DOHH2 (cell line): ENCODE measurements around the gene IGF2.

Experiments
- H3F3A ChIP-seq: fragments of 200-600 bp; sonication (generic), shearing (Covaris generic); 2 replicates; pipeline ENCODE4 v1.6.0; 2016; ENCODE audit warnings: antibody characterized with exemption, mild to moderate bottlenecking; ENCODE audit not compliant: control insufficient read depth, insufficient read depth
- H3K27ac ChIP-seq: fragments of 200-600 bp; sonication (generic); 2 replicates; pipeline ENCODE4 v1.5.1; 2014; ENCODE audit warnings: low read depth, mild to moderate bottlenecking, low read length, moderate library complexity
- H3K27me3 ChIP-seq: fragments of 200-600 bp; sonication (generic); 2 replicates; pipeline ENCODE4 v1.6.1; 2014; ENCODE audit warnings: mild to moderate bottlenecking, low read length, mixed read lengths; ENCODE audit not compliant: control insufficient read depth
- H3K36me3 ChIP-seq: fragments of 200-600 bp; sonication (generic); 2 replicates; pipeline ENCODE4 v1.6.1; 2014; ENCODE audit warnings: mild to moderate bottlenecking, low read length, moderate library complexity, mixed read lengths; ENCODE audit not compliant: control insufficient read depth
- H3K4me1 ChIP-seq: fragments of 200-600 bp; sonication (generic); 2 replicates; pipeline ENCODE4 v1.6.1; 2014; ENCODE audit warnings: mild to moderate bottlenecking, low read length, mixed read lengths; ENCODE audit not compliant: control insufficient read depth
- H3K4me2 ChIP-seq: fragments of 200-600 bp; sonication (generic); 2 replicates; pipeline ENCODE4 v1.6.0; 2014; ENCODE audit warnings: mild to moderate bottlenecking, low read length, moderate library complexity
- H3K4me3 ChIP-seq: fragments of 200-600 bp; sonication (generic); 2 replicates; pipeline ENCODE4 v1.5.1; 2014; ENCODE audit warnings: mild to moderate bottlenecking, low read length, mixed read lengths
- H3K79me2 ChIP-seq: fragments of 200-600 bp; sonication (generic); 2 replicates; pipeline ENCODE4 v1.6.1; 2014; ENCODE audit warnings: mild to moderate bottlenecking, low read length, mixed read lengths; ENCODE audit not compliant: control insufficient read depth
- H3K9me2 ChIP-seq: fragments of 200-600 bp; sonication (generic); replicated peaks from 2 replicates; pipeline ENCODE4 v1.6.1; 2014; ENCODE audit warnings: mild to moderate bottlenecking, low read length, mixed read lengths; ENCODE audit not compliant: control insufficient read depth
- H3K9me3 ChIP-seq: fragments of 200-600 bp; sonication (generic); 2 replicates; pipeline ENCODE4 v1.6.1; 2014; ENCODE audit warnings: antibody characterized with exemption, low read length, mixed read lengths; ENCODE audit not compliant: control insufficient read depth, insufficient read depth
- H4K20me1 ChIP-seq: fragments of 200-600 bp; sonication (generic); 2 replicates; pipeline ENCODE4 v1.6.0; 2014; ENCODE audit warnings: low read depth, mild to moderate bottlenecking, antibody characterized with exemption, low read length, moderate library complexity; ENCODE audit not compliant: control insufficient read depth, insufficient read depth
- EZH2phosphoT487 ChIP-seq: fragments of 200-600 bp; sonication (generic); IDR thresholded peaks from 2 replicates; pipeline ENCODE4 v1.6.1; 2017; ENCODE audit warnings: borderline replicate concordance, mild to moderate bottlenecking, antibody characterized with exemption, low read length, moderate library complexity, mixed read lengths
- TF ChIP-seq, protein P1 (sequence below): fragments of 200-600 bp; sonication (generic); IDR thresholded peaks from one replicate; pipeline ENCODE4 v1.5.1; 2014; ENCODE audit warnings: antibody characterized with exemption, mild to moderate bottlenecking, low read depth, low read length; ENCODE audit not compliant: poor library complexity, severe bottlenecking

The IGF2 gene

DNA sequence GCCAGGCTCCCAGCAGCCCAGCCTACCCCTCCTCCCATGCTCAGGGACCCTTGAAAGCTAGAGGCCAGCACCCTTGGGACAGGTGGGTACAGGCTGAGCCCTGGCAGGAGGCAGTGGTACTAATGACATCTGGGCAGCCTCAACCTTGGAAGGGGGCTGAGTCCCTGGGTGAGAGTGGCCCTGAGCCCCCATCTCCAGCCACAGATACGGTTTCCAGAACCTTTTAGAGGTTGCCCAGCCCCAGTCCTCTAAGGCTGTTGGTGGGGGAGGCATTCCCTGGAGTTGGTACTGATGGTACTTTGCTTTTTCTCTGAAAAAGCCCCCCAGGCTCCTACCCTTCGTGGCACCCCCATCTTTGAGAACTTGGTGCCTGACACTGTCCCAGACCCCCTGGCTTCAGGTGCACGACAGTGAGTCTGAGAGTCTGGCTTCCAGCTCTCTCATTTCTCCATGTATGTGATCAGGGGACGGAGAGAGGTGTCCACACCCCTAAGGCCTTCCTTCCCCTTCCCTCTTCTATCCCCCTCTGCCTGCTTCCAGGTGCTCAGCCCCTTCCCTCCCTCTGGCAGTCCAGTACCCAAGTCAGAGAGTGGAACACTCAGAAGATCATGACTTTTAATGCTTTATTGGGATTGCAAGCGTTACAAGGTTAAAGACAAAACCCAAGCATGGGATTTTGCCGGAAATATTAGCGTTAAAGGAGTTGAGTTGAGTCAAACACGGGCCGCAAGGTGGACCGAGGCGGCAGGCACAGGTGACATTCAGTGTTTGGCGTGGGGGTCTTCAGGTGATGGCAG is 10.5 kb downstream of the IGF2 start:
- H3K27me3 ChIP-seq: no peaks in the 10 kb centered on the region
- H3K36me3 ChIP-seq: no peaks in the 10 kb centered on the region
- no peaks in the 10 kb centered on the region for H3K9me3 ChIP-seq
- H3K4me2 ChIP-seq: no peak overlapping the region
- H3K4me3 ChIP-seq: no peak overlapping the region
- no peaks in the 10 kb centered on the region for H3K9me2 ChIP-seq
- H3K27ac ChIP-seq: no peak overlapping the region
- no peaks in the 10 kb centered on the region for H3K4me1 ChIP-seq
- H3F3A ChIP-seq: no peaks in the 10 kb centered on the region
- H4K20me1 ChIP-seq: no peaks in the 10 kb centered on the region
- TF ChIP-seq EZH2phosphoT487: no peak
- TF ChIP-seq, protein P1, sequence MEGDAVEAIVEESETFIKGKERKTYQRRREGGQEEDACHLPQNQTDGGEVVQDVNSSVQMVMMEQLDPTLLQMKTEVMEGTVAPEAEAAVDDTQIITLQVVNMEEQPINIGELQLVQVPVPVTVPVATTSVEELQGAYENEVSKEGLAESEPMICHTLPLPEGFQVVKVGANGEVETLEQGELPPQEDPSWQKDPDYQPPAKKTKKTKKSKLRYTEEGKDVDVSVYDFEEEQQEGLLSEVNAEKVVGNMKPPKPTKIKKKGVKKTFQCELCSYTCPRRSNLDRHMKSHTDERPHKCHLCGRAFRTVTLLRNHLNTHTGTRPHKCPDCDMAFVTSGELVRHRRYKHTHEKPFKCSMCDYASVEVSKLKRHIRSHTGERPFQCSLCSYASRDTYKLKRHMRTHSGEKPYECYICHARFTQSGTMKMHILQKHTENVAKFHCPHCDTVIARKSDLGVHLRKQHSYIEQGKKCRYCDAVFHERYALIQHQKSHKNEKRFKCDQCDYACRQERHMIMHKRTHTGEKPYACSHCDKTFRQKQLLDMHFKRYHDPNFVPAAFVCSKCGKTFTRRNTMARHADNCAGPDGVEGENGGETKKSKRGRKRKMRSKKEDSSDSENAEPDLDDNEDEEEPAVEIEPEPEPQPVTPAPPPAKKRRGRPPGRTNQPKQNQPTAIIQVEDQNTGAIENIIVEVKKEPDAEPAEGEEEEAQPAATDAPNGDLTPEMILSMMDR: no peak
- H3K79me2 ChIP-seq: no peaks in the 10 kb centered on the region

DNA sequence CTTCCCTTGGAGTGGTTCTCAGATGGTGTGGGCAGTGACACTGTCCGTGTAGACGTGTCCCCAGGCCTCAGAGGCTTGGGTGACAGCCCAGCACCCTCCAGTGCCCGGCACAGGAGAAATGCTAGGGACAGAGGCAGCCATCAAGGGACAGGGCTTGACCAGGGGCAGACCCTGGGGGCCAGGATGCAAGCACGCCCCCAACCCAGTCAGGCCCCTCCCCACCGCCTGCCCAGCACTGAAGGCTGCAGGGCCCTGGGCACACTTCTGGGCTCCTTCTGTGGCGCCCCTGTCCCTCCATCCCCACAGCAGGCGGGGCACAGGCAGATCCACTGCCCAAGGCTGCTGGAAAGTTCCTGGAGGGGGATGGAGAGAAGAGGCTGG is 11.1 kb downstream of the IGF2 start:
- Histone ChIP-seq H3F3A (no peaks in the 10 kb centered on the region), H3K27me3 (no peaks in the 10 kb centered on the region), H3K4me3 (no peak overlapping the region), H3K9me3 (no peaks in the 10 kb centered on the region), H3K36me3 (no peaks in the 10 kb centered on the region), H4K20me1 (no peaks in the 10 kb centered on the region), H3K4me2 (no peak overlapping the region), H3K27ac (no peak overlapping the region), H3K79me2 (no peaks in the 10 kb centered on the region), H3K4me1 (no peaks in the 10 kb centered on the region), H3K9me2 (no peaks in the 10 kb centered on the region)
- TF ChIP-seq, protein P1: no peak
- no peak for TF ChIP-seq EZH2phosphoT487

DNA sequence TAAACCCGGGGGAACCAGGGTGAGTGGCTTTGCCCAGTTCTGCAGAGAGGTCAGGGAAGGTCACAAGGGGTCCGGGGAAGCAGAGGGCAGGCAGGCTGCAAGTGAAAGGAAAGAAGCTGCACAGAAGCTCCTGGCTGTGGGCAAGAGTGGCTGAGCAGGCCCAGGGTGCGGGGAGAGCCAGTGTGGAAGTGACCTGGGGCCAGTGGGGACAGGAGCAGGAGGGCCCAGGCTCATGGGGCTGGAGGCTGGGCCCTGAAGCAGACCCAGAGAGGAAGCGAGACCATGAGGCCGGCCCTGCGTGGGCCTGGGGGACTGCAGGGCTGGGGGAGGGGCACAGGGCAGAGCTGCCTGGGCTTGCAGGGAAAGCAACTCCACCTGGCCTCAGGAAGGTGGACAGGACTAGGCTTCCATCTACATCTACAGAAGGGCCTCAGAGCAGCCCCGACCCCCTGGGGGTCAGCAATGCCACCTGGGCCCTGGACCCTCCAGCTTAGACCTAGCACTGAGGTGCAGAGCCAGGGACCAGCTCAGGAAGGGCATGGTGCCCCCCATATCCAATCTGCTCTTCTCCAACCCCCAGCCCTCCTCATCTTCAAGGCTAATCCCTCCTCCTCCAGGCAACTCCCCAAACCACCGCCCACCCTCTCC is 11.6 kb downstream of the IGF2 start:
- no peak overlapping the region for H3K4me2 ChIP-seq

More for the DNA sequence above, 11.6 kb downstream of the IGF2 start:
- no peaks in the 10 kb centered on the region for H3K27me3 ChIP-seq
- no peak overlapping the region for H3K27ac ChIP-seq
- no peaks in the 10 kb centered on the region for H4K20me1 ChIP-seq
- no peaks in the 10 kb centered on the region for H3K36me3 ChIP-seq
- no peaks in the 10 kb centered on the region for H3K4me1 ChIP-seq
- no peaks in the 10 kb centered on the region for H3F3A ChIP-seq
- H3K4me3 ChIP-seq: no peak overlapping the region
- TF ChIP-seq, protein P1: no peak
- TF ChIP-seq EZH2phosphoT487: no peak
- H3K9me3 ChIP-seq: no peaks in the 10 kb centered on the region
- no peaks in the 10 kb centered on the region for H3K79me2 ChIP-seq
- H3K9me2 ChIP-seq: no peaks in the 10 kb centered on the region
